Liver (tissue), 9 donors: ENCODE data around the gene SLC9A4. TPM values are rescaled to one million over a fixed set of nuclear protein-coding genes. Genes with fewer than 3 reads are reported as not detected.
"Not testable (repeated sequence)": the region's sequence is repeated elsewhere in the genome, so short reads cannot be mapped to it uniquely, and the experiment has no call there.

ENCODE experiments used
- DNase-seq: peaks from one replicate; pipeline ENCODE4 v3.0.0-alpha.2; 2017; ENCODE audit warnings: low spot score
- H3K27ac ChIP-seq, 2 donors: one replicate each; pipeline ENCODE4 v1.7.0; 2013; ENCODE audit warnings: inconsistent platforms in 2 of 2, low read length in 2 of 2, control low read depth in 1 of 2, low read depth in 1 of 2, mild to moderate bottlenecking in 1 of 2
- H3K27me3 ChIP-seq, 4 donors: one replicate each; pipeline versions ENCODE4 v1.6.1 to v1.7.0; 2013; ENCODE audit warnings: low read length in 3 of 4, inconsistent platforms in 1 of 4, mild to moderate bottlenecking in 1 of 4, moderate library complexity in 1 of 4; ENCODE audit not compliant: control insufficient read depth in 4 of 4, insufficient read depth in 4 of 4
- H3K36me3 ChIP-seq, 4 donors: one replicate each; pipeline versions ENCODE4 v1.6.1 to v1.7.0; 2013; ENCODE audit warnings: low read length in 3 of 4, mild to moderate bottlenecking in 3 of 4, low read depth in 1 of 4, moderate library complexity in 1 of 4; ENCODE audit not compliant: control insufficient read depth in 4 of 4, insufficient read depth in 3 of 4
- H3K4me1 ChIP-seq, 4 donors: one replicate each; pipeline versions ENCODE4 v1.6.1 to v1.7.0; 2013; ENCODE audit warnings: low read length in 3 of 4, mild to moderate bottlenecking in 3 of 4, moderate library complexity in 1 of 4; ENCODE audit not compliant: control insufficient read depth in 4 of 4, insufficient read depth in 4 of 4
- H3K4me3 ChIP-seq, 3 donors: one replicate each; pipeline versions ENCODE4 v1.6.1 to v1.7.0; 2013; ENCODE audit warnings: low read length in 3 of 3, control low read depth in 1 of 3, low read depth in 1 of 3, mild to moderate bottlenecking in 1 of 3
- H3K9ac ChIP-seq, 2 donors: one replicate each; pipeline ENCODE4 v1.7.0; 2013; ENCODE audit warnings: low read length in 2 of 2, mild to moderate bottlenecking in 2 of 2, moderate library complexity in 2 of 2, control low read depth in 1 of 2, low read depth in 1 of 2
- H3K9me3 ChIP-seq, 4 donors: one replicate each; pipeline versions ENCODE4 v1.6.1 to v1.7.0; 2013; ENCODE audit warnings: low read length in 3 of 4; ENCODE audit not compliant: control insufficient read depth in 4 of 4
- FOXA2 ChIP-seq: IDR thresholded peaks from 2 replicates; pipeline ENCODE4 v1.6.1; 2016; ENCODE audit warnings: antibody characterized with exemption
- GABPA ChIP-seq, 2 donors: IDR thresholded peaks in 1 of 2; conservative IDR thresholded peaks in 1 of 2; 2 replicates each; pipeline ENCODE4 v1.6.1; 2016; ENCODE audit warnings: antibody characterized with exemption in 2 of 2, mild to moderate bottlenecking in 1 of 2, moderate library complexity in 1 of 2
- HNF4A ChIP-seq, 2 donors: conservative IDR thresholded peaks; 2 replicates each; pipeline ENCODE4 v1.6.1; 2016; ENCODE audit warnings: antibody characterized with exemption in 2 of 2, mild to moderate bottlenecking in 2 of 2
- HNF4G ChIP-seq: IDR thresholded peaks from 2 replicates; pipeline ENCODE4 v1.6.1; 2016; ENCODE audit warnings: antibody characterized with exemption
- JUND ChIP-seq, 2 donors: IDR thresholded peaks; 2 replicates each; pipeline ENCODE4 v1.6.1; 2016; ENCODE audit warnings: antibody characterized with exemption in 2 of 2
- RAD21 ChIP-seq, 2 donors: IDR thresholded peaks; 2 replicates each; pipeline ENCODE4 v1.6.1; 2016; ENCODE audit warnings: antibody characterized with exemption in 2 of 2, mild to moderate bottlenecking in 2 of 2
- RXRA ChIP-seq, 2 donors: IDR thresholded peaks; 2 replicates each; pipeline ENCODE4 v1.6.1; 2017 to 2018; ENCODE audit warnings: antibody characterized with exemption in 2 of 2, mild to moderate bottlenecking in 1 of 2
- WGBS: extraction: QIAGEN DNeasy Blood & Tissue Kit; methylation state at CpG from one replicate; pipeline ENCODE4 v1.1.7; 2013; 5-methylcytosine and 5-hydroxymethylcytosine counted together
- polyA plus RNA-seq, 2 donors: library from polyadenylated mRNA; stranded (reverse) in 1 of 2; unstranded in 1 of 2; fragments of 200-250 nt in 1 of 2; fragments of >200 nt in 1 of 2; fragmentation: Nextera tagmentation in 1 of 2; extraction: Ambion mirVana in 1 of 2; gene quantifications; one replicate each; pipeline versions ENCODE4 v1.2.1 to v1.2.3, GENCODE V29; 2013 to 2015
- total RNA-seq, 2 donors: library from RNA; depleted of rRNA; stranded (reverse); fragments of >200 nt; gene quantifications; one replicate each; pipeline ENCODE4 v1.2.3, GENCODE V29; 2014
- TF ChIP-seq, protein P1 (sequence below): fragments of 150-350 bp; IDR thresholded peaks from 2 replicates; pipeline ENCODE4 v1.5.1; 2017; ENCODE audit warnings: improper control_type of control experiment, low read depth, low read length; ENCODE audit not compliant: missing input control
- TF ChIP-seq, protein P2 (sequence below): IDR thresholded peaks from 2 replicates; pipeline ENCODE4 v1.6.1; 2016; ENCODE audit warnings: antibody characterized with exemption
- TF ChIP-seq, protein P3 (sequence below): IDR thresholded peaks from 2 replicates; pipeline ENCODE4 v1.6.1; 2016; ENCODE audit warnings: antibody characterized with exemption, mild to moderate bottlenecking
- donor health status: healthy.
- donor health status: healthy.
- donor health status: healthy.
- donor health status: healthy.
- donor health status: healthy.

SLC9A4 gene
- total and polyA plus RNA-seq, 4 donors = not detected

DNA sequence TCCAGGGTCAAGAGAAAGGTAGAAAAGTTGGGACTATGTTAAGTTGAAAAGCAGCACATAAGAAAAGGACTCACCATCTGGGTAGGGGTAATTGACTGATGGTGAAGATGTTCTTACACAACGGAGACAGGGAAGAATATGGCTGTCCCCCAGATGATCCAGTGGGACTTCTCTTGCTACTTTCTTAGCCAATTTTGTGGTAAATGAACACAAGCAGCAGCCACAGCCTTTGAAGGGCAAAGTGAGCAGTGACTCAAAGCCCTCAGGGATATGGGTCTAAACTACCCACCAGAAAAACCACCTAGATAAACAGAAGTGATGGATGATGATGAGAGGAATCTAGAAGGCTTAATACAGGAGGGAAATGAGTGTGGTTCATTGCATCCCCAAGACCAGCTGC is 80.6 kb downstream of the SLC9A4 start:
- DNase-seq = no peak
- Histone ChIP-seq H3K27ac (no peak overlapping the region), H3K4me1 (no peaks in the 10 kb centered on the region), H3K27me3 (no peaks in the 10 kb centered on the region), H3K36me3 (no peaks in the 10 kb centered on the region), H3K9me3 (peaks cover 2 to 8% (median 5%) of the 10 kb centered on the region in 4 donors), H3K9ac (no peak overlapping the region), H3K4me3 (no peak overlapping the region)
- TF ChIP-seq JUND (IDR thresholded peaks at IDR 0.05) (no peak), HNF4A (conservative IDR thresholded peaks at IDR 0.05) (no peak), HNF4G (no peak)
- TF ChIP-seq, protein P1, sequence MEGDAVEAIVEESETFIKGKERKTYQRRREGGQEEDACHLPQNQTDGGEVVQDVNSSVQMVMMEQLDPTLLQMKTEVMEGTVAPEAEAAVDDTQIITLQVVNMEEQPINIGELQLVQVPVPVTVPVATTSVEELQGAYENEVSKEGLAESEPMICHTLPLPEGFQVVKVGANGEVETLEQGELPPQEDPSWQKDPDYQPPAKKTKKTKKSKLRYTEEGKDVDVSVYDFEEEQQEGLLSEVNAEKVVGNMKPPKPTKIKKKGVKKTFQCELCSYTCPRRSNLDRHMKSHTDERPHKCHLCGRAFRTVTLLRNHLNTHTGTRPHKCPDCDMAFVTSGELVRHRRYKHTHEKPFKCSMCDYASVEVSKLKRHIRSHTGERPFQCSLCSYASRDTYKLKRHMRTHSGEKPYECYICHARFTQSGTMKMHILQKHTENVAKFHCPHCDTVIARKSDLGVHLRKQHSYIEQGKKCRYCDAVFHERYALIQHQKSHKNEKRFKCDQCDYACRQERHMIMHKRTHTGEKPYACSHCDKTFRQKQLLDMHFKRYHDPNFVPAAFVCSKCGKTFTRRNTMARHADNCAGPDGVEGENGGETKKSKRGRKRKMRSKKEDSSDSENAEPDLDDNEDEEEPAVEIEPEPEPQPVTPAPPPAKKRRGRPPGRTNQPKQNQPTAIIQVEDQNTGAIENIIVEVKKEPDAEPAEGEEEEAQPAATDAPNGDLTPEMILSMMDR = no peak
- TF ChIP-seq, protein P2, sequence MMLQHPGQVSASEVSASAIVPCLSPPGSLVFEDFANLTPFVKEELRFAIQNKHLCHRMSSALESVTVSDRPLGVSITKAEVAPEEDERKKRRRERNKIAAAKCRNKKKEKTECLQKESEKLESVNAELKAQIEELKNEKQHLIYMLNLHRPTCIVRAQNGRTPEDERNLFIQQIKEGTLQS = no peak
- WGBS = 88% methylated on average over 1 of the region's 1 CpG

DNA sequence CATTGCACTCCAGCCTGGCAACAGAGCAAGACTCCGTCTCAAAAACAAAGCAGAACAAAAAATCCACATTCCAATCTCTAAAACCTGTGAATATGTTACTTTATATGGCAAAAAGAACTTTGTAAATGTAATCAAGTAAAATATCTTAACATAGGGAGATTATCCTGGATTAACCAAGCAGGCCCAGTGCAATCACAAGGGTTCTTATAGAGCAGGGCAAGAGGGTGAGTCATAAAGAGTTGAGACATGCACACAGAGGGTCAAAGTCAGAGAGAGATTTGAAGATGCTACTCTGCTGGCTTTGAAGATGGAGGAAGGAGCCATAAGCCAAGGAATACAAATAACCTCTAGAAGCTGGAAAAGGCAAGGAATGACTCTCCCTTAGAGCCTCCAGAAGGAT is 85.4 kb downstream of the SLC9A4 start:
- Histone ChIP-seq H3K4me1 (no peaks in the 10 kb centered on the region), H3K9me3 (peaks cover 0 to 2% (median 0%) of the 10 kb centered on the region in 4 donors), H3K9ac (peak overlapping the region in 1 of 2 donors; percentile 16), H3K4me3 (no peak overlapping the region), H3K27me3 (peaks cover 0 to 2% (median 0%) of the 10 kb centered on the region in 4 donors), H3K27ac (no peak overlapping the region), H3K36me3 (no peaks in the 10 kb centered on the region)
- TF ChIP-seq RAD21 (IDR thresholded peaks at IDR 0.05) = no peak
- no peak for TF ChIP-seq HNF4A (conservative IDR thresholded peaks at IDR 0.05)
- no peak for TF ChIP-seq FOXA2
- TF ChIP-seq, protein P2 = no peak
- TF ChIP-seq GABPA (IDR thresholded peaks at IDR 0.05 in 1 of 2, conservative IDR thresholded peaks at IDR 0.05 in 1 of 2) = no peak
- TF ChIP-seq, protein P3, sequence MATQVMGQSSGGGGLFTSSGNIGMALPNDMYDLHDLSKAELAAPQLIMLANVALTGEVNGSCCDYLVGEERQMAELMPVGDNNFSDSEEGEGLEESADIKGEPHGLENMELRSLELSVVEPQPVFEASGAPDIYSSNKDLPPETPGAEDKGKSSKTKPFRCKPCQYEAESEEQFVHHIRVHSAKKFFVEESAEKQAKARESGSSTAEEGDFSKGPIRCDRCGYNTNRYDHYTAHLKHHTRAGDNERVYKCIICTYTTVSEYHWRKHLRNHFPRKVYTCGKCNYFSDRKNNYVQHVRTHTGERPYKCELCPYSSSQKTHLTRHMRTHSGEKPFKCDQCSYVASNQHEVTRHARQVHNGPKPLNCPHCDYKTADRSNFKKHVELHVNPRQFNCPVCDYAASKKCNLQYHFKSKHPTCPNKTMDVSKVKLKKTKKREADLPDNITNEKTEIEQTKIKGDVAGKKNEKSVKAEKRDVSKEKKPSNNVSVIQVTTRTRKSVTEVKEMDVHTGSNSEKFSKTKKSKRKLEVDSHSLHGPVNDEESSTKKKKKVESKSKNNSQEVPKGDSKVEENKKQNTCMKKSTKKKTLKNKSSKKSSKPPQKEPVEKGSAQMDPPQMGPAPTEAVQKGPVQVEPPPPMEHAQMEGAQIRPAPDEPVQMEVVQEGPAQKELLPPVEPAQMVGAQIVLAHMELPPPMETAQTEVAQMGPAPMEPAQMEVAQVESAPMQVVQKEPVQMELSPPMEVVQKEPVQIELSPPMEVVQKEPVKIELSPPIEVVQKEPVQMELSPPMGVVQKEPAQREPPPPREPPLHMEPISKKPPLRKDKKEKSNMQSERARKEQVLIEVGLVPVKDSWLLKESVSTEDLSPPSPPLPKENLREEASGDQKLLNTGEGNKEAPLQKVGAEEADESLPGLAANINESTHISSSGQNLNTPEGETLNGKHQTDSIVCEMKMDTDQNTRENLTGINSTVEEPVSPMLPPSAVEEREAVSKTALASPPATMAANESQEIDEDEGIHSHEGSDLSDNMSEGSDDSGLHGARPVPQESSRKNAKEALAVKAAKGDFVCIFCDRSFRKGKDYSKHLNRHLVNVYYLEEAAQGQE = no peak
- no peak for TF ChIP-seq HNF4G
- no peak for TF ChIP-seq RXRA (IDR thresholded peaks at IDR 0.05)
- no peak for TF ChIP-seq JUND (IDR thresholded peaks at IDR 0.05)
- TF ChIP-seq, protein P1 = no peak
- 98% methylated on average over 1 of the region's 1 CpG for WGBS
- no peak for DNase-seq

DNA sequence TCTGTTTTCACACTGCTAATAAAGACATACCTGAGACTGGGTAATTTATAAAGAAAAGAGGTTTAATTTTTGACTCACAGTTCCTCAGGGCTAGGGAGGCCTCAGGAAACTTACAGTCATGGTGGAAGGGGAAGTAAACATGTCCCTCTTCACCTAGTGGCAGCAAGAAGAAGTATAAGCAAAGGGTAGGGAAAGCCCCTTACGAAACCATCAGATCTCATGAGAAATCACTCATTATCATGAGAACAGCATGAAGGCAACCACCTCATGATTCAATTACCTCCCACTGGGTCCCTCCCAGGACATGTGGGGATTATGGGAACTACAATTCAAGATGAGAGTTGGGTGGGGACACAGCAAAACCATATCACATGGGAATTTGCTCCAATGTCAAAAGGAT is 89.5 kb downstream of the SLC9A4 start:
- not testable (repeated sequence) for H3K9ac ChIP-seq, H3K27ac ChIP-seq, DNase-seq, H3K4me1 ChIP-seq, H3K4me3 ChIP-seq, H3K27me3 ChIP-seq, H3K36me3 ChIP-seq, H3K9me3 ChIP-seq
- WGBS = 78% methylated on average over 1 of the region's 1 CpG
